GM23338 (cell line): ENCODE measurements around the gene ALDH3B1.

ENCODE experiments used
- CREB1 ChIP-seq: fragments of 250-450 bp; sonication (Bioruptor Pico); IDR thresholded peaks from 2 replicates; pipeline ENCODE4 v1.5.0; 2020; ENCODE audit warnings: low read depth, mild to moderate bottlenecking, moderate library complexity
- CTCF ChIP-seq, 2 experiments: fragments of 200-600 bp in 1 of 2; sonication (generic) in 1 of 2; conservative IDR thresholded peaks; 2 replicates each; pipeline versions ENCODE4 v1.5.1 to v1.6.1; 2016 to 2017; ENCODE audit warnings: antibody characterized with exemption in 2 of 2, low read depth in 2 of 2, mild to moderate bottlenecking in 2 of 2, moderate library complexity in 1 of 2
- ETS1 ChIP-seq: IDR thresholded peaks from 2 replicates; pipeline ENCODE4 v1.6.1; 2016; ENCODE audit warnings: antibody characterized with exemption
- EZH2 ChIP-seq: fragments of 200-600 bp; sonication (generic); IDR thresholded peaks from one replicate; pipeline ENCODE4 v1.8.0; 2017; ENCODE audit warnings: antibody characterized with exemption, mild to moderate bottlenecking, low read depth; ENCODE audit not compliant: unreplicated experiment
- EZH2phosphoT487 ChIP-seq: fragments of 200-600 bp; sonication (generic); IDR thresholded peaks from one replicate; pipeline ENCODE4 v1.8.1; 2018; ENCODE audit warnings: antibody characterized with exemption; ENCODE audit not compliant: unreplicated experiment
- JUNB ChIP-seq: IDR thresholded peaks from one replicate; pipeline ENCODE4 v1.6.1; 2016; ENCODE audit warnings: antibody characterized with exemption; ENCODE audit not compliant: unreplicated experiment
- NANOG ChIP-seq: IDR thresholded peaks from 2 replicates; pipeline ENCODE4 v1.6.1; 2016; ENCODE audit warnings: antibody characterized with exemption, borderline replicate concordance
- POLR2AphosphoS5 ChIP-seq: IDR thresholded peaks from 2 replicates; pipeline ENCODE4 v1.6.1; 2016; ENCODE audit warnings: antibody characterized with exemption, low read depth
- STAT1 ChIP-seq: IDR thresholded peaks from one replicate; pipeline ENCODE4 v1.6.1; 2016; ENCODE audit warnings: antibody characterized with exemption; ENCODE audit not compliant: unreplicated experiment
- ZNF114 ChIP-seq: fragments of 250-450 bp; sonication (Bioruptor Pico); IDR thresholded peaks from 2 replicates; pipeline ENCODE4 v1.5.0; 2020; ENCODE audit warnings: mild to moderate bottlenecking, moderate library complexity
- ZNF331 ChIP-seq: fragments of 250-450 bp; sonication (Bioruptor Pico); IDR thresholded peaks from 2 replicates; pipeline ENCODE4 v1.5.0; 2020; ENCODE audit warnings: low read depth, mild to moderate bottlenecking, moderate library complexity
- TF ChIP-seq, protein P1 (sequence below): IDR thresholded peaks from one replicate; pipeline ENCODE4 v1.6.1; 2018; ENCODE audit warnings: antibody characterized with exemption; ENCODE audit not compliant: unreplicated experiment

- no peak for TF ChIP-seq CTCF (conservative IDR thresholded peaks at IDR 0.05; ENCODE audit: low read depth in 2 of 2)
- TF ChIP-seq EZH2phosphoT487, result no peak
- no peak for TF ChIP-seq NANOG
- TF ChIP-seq POLR2AphosphoS5, result peak; percentile 56
- no peak for TF ChIP-seq ZNF331 (CRISPR knock-in tag)
- TF ChIP-seq, protein P1, sequence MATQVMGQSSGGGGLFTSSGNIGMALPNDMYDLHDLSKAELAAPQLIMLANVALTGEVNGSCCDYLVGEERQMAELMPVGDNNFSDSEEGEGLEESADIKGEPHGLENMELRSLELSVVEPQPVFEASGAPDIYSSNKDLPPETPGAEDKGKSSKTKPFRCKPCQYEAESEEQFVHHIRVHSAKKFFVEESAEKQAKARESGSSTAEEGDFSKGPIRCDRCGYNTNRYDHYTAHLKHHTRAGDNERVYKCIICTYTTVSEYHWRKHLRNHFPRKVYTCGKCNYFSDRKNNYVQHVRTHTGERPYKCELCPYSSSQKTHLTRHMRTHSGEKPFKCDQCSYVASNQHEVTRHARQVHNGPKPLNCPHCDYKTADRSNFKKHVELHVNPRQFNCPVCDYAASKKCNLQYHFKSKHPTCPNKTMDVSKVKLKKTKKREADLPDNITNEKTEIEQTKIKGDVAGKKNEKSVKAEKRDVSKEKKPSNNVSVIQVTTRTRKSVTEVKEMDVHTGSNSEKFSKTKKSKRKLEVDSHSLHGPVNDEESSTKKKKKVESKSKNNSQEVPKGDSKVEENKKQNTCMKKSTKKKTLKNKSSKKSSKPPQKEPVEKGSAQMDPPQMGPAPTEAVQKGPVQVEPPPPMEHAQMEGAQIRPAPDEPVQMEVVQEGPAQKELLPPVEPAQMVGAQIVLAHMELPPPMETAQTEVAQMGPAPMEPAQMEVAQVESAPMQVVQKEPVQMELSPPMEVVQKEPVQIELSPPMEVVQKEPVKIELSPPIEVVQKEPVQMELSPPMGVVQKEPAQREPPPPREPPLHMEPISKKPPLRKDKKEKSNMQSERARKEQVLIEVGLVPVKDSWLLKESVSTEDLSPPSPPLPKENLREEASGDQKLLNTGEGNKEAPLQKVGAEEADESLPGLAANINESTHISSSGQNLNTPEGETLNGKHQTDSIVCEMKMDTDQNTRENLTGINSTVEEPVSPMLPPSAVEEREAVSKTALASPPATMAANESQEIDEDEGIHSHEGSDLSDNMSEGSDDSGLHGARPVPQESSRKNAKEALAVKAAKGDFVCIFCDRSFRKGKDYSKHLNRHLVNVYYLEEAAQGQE, result no peak
- TF ChIP-seq STAT1, result no peak
- TF ChIP-seq JUNB, result no peak
- TF ChIP-seq CREB1, result no peak
- no peak for TF ChIP-seq EZH2
- no peak for TF ChIP-seq ZNF114 (CRISPR knock-in tag)
- TF ChIP-seq ETS1, result no peak
These were observed 41.3 kb downstream of the ALDH3B1 start for GRCh38 chr11:68051191-68052136.
